GM12878 (cell line): ENCODE measurements around the gene RIT2. TPM values are rescaled to one million over a fixed set of nuclear protein-coding genes. Genes with fewer than 3 reads are reported as not detected.

ENCODE experiments used
- ATAC-seq: fragments of 200-7000 bp; cut with Tn5 transposase; 3 replicates; pipeline ENCODE4 v1.9.1; 2020; ENCODE audit warnings: mild to moderate bottlenecking, moderate library complexity
- BruUV-seq: library from RNA; stranded (reverse); fragments of 400-500 nt; replicated peaks from 2 replicates; lab custom pipeline; 2021; lab: Mats Ljungman, UMichigan
- CTCF ChIA-PET: fragments of 300-600 bp; sonication (Branson Sonifier 250); formaldehyde crosslinking; extraction: SDS; loops from one replicate; lab custom pipeline; 2021; ENCODE audit warnings: inconsistent platforms; lab: Yijun Ruan, JAX
- POLR2A ChIA-PET: fragments of 350-600 bp; formaldehyde crosslinking; extraction: SDS; loops from one replicate; lab custom pipeline; 2021; ENCODE audit warnings: inconsistent platforms; lab: Charles Lee
- RAD21 ChIA-PET: fragments of 300-600 bp; sonication (Branson Sonifier 250); formaldehyde crosslinking; loops from one replicate; lab custom pipeline; 2023; ENCODE audit warnings: antibody characterized with exemption; ENCODE audit not compliant: unreplicated experiment; lab: Charles Lee
- SMC1A ChIA-PET: fragments of 300-600 bp; sonication (Branson Sonifier 250); formaldehyde crosslinking; loops from one replicate; lab custom pipeline; 2023; ENCODE audit not compliant: unreplicated experiment, uncharacterized antibody; lab: Charles Lee
- DNase-seq: peaks from one replicate; pipeline ENCODE4 v3.0.0-alpha.2; 2011; ENCODE audit warnings: low read depth, low spot score
- FAIRE-seq: peaks from 3 replicates; lab custom pipeline; 2011; peaks lifted over from hg19 to GRCh38; lab: Jason Lieb, UNC
- H2AFZ ChIP-seq: 2 replicates; pipeline ENCODE4 v1.6.0; 2011; ENCODE audit warnings: low read depth, low read length, control low read depth; ENCODE audit not compliant: control insufficient read depth
- H3K27ac ChIP-seq: 2 replicates; pipeline ENCODE4 v1.5.1; 2011; ENCODE audit warnings: control low read depth; ENCODE audit not compliant: control insufficient read depth, insufficient read depth
- H3K27me3 ChIP-seq, 2 experiments: replicated peaks in 1 of 2; 2 replicates each; pipeline versions ENCODE4 v1.6.0 to v1.6.1; 2011; ENCODE audit warnings: low read length in 1 of 2; ENCODE audit not compliant: control insufficient read depth in 2 of 2, insufficient read depth in 2 of 2
- H3K36me3 ChIP-seq, 2 experiments: 2 replicates each; pipeline ENCODE4 v1.5.1; 2011; ENCODE audit warnings: low read length in 1 of 2; ENCODE audit not compliant: control insufficient read depth in 2 of 2, insufficient read depth in 2 of 2
- H3K4me1 ChIP-seq: 2 replicates; pipeline ENCODE4 v1.6.1; 2011; ENCODE audit warnings: mild to moderate bottlenecking, low read length, moderate library complexity, mixed read lengths; ENCODE audit not compliant: control insufficient read depth, insufficient read depth
- H3K4me2 ChIP-seq: 2 replicates; pipeline ENCODE4 v1.6.0; 2011; ENCODE audit warnings: control low read depth; ENCODE audit not compliant: control insufficient read depth, insufficient read depth
- H3K4me3 ChIP-seq: fragments of 200-600 bp; sonication (generic); 2 replicates; pipeline ENCODE4 v1.5.1; 2016
- H3K79me2 ChIP-seq: 2 replicates; pipeline ENCODE4 v1.6.0; 2011; ENCODE audit warnings: low read length; ENCODE audit not compliant: control insufficient read depth, insufficient read depth
- H3K9ac ChIP-seq: 2 replicates; pipeline ENCODE4 v1.8.0; 2011; ENCODE audit warnings: low read length, control low read depth, mixed read lengths; ENCODE audit not compliant: control insufficient read depth, insufficient read depth
- H3K9me3 ChIP-seq: replicated peaks from 3 replicates; pipeline ENCODE4 v1.5.1; 2011; ENCODE audit warnings: mild to moderate bottlenecking, low read length; ENCODE audit not compliant: control insufficient read depth, insufficient read depth
- H4K20me1 ChIP-seq: 2 replicates; pipeline ENCODE4 v1.6.0; 2011; ENCODE audit not compliant: control insufficient read depth, insufficient read depth
- KAT2A ChIP-seq: conservative IDR thresholded peaks from 2 replicates; pipeline ENCODE4 v1.6.1; 2011; ENCODE audit warnings: low read depth, low read length; ENCODE audit not compliant: control insufficient read depth
- MYC ChIP-seq: IDR thresholded peaks from 2 replicates; pipeline ENCODE4 v1.6.1; 2011; ENCODE audit warnings: mild to moderate bottlenecking, low read length, moderate library complexity, inconsistent platforms; ENCODE audit not compliant: insufficient read depth, insufficient replicate concordance, insufficient read length, severe bottlenecking
- RAD21 ChIP-seq: IDR thresholded peaks from 2 replicates; pipeline ENCODE4 v1.6.1; 2011; ENCODE audit warnings: mild to moderate bottlenecking, low read depth, low read length, moderate library complexity; ENCODE audit not compliant: insufficient read depth
- WGBS: methylation state at CpG from one replicate; pipeline ENCODE4 v1.1.6; 2016; ENCODE audit warnings: low lambda C conversion rate; ENCODE audit not compliant: insufficient replicate concordance, insufficient coverage; ENCODE audit errors: missing lambda C conversion rate; 5-methylcytosine and 5-hydroxymethylcytosine counted together
- in situ Hi-C: fragments of 300-500 bp; cut with MboI; formaldehyde crosslinking; loops from 9 replicates; pipeline ENCODE4 v1.14.3; 2018; ENCODE audit warnings: mixed read lengths
- intact Hi-C: fragments of 100-400 bp; cut with micrococcal nuclease; formaldehyde crosslinking; loops from one replicate; pipeline ENCODE4 v1.14.2; 2022; ENCODE audit not compliant: unreplicated experiment
- polyA plus RNA-seq, 11 experiments: library from polyadenylated mRNA; depleted of rRNA in 4 of 11; unstranded in 6 of 11; stranded (reverse) in 5 of 11; fragments of >200 nt; fragmentation: Nextera tagmentation in 4 of 11; fragmentation: Illumina TruSeq in 1 of 11; extraction: Ambion mirVana in 4 of 11; extraction: Trizol in 1 of 11; gene quantifications; 1 replicate in 1 of 11; 2 replicates in 10 of 11; pipeline versions ENCODE4 v1.2.1 to v1.2.3, GENCODE V29; 2011 to 2016; ENCODE audit warnings: inconsistent platforms in 2 of 11, missing spikeins in 2 of 11, low read depth in 1 of 11
- total RNA-seq, 4 experiments: library from RNA; depleted of rRNA in 3 of 4; stranded (reverse); fragments of >200 nt in 3 of 4; fragmentation: Illumina TruSeq in 1 of 4; extraction: Trizol in 1 of 4; gene quantifications; 2 replicates each; pipeline versions ENCODE4 v1.2.1 to v1.2.3, GENCODE V29; 2013 to 2021

RIT2 gene
- total and polyA plus RNA-seq, 10 of the 15 experiments (the other 5 are each of a cell fraction or from before 2014, with no cell fraction given): not detected

DNA sequence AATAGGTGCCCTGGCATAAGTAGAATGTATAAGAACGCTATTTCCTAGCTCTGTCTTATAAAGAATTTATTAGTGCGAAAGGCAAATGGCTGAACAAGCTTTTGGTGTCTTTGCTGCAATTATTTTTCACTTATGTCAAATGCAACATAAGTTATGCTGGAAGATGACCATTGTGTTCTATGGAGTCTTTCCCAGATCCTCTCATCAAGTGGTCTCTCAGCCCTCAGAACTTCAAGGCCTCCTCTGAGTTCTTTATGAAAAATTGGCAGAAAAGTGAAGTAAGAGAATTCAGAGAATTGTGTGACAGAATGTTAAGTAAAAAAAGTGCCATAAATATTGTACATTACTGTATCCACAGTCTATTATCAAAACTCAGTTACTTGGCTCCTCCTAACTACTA, 75.2 kb downstream of the RIT2 start:
- H3K27ac ChIP-seq: no peak overlapping the region
- CTCF ChIA-PET: no interaction called here
- no TSS peak for BruUV-seq
- H3K9ac ChIP-seq: no peak overlapping the region
- ATAC-seq: no peak
- H3K4me3 ChIP-seq: no peak overlapping the region
- POLR2A ChIA-PET: no interaction called here
- no peak overlapping the region for H3K4me2 ChIP-seq
- FAIRE-seq: no peak
- no peak overlapping the region for H2AFZ ChIP-seq
- H3K9me3 ChIP-seq: no peaks in the 10 kb centered on the region
- RAD21 ChIA-PET: no interaction called here
- no peaks in the 10 kb centered on the region for H3K4me1 ChIP-seq
- TF ChIP-seq MYC: no peak
- 0% methylated on average over 2 of the region's 2 CpGs for WGBS
- no peaks in the 10 kb centered on the region for H3K79me2 ChIP-seq
- intact Hi-C loops: no loop called here
- no peak for DNase-seq
- in situ Hi-C loops: no loop called here
- H3K36me3 ChIP-seq: no peaks in the 10 kb centered on the region
- no peaks in the 10 kb centered on the region for H4K20me1 ChIP-seq
- H3K27me3 ChIP-seq: no peaks in the 10 kb centered on the region
- SMC1A ChIA-PET: no interaction called here

- DNase-seq (no peak), FAIRE-seq (no peak), ATAC-seq (no peak)
- Histone ChIP-seq H3K4me1 (no peaks in the 10 kb centered on the region), H3K27ac (no peak overlapping the region), H3K4me3 (no peak overlapping the region), H3K9me3 (no peaks in the 10 kb centered on the region), H4K20me1 (no peaks in the 10 kb centered on the region), H3K27me3 (no peaks in the 10 kb centered on the region), H3K36me3 (no peaks in the 10 kb centered on the region), H3K4me2 (no peak overlapping the region), H3K79me2 (no peaks in the 10 kb centered on the region), H3K9ac (no peak overlapping the region), H2AFZ (no peak overlapping the region)
- TF ChIP-seq KAT2A (no peak), RAD21 (no peak)
- intact Hi-C loops (no loop called here), in situ Hi-C loops (no loop called here)
- BruUV-seq: no TSS peak
- RAD21 ChIA-PET: no interaction called here
- SMC1A ChIA-PET: interaction anchor here (1.0 kb wide), 1 partner anchor 12 kb away, joined by 3 read pairs; no protein-coding TSS in a partner anchor
- 0% methylated on average over 2 of the region's 2 CpGs for WGBS
- POLR2A ChIA-PET: no interaction called here
- CTCF ChIA-PET: no interaction called here
Measured at GRCh38 chr18:43034683-43035500, 80.6 kb downstream of the RIT2 start.
